ENCODE data around the gene DGLUCY.

DGLUCY gene

GRCh38 chr14:91171291-91171690, 57.4 kb downstream of the DGLUCY start:
- no peak overlapping the region for H2AFZ ChIP-seq (ENCODE audit: low read depth, low read length)
- no peaks in the 10 kb centered on the region for H4K20me1 ChIP-seq (ENCODE audit: insufficient read depth, low read length)
- H3K27ac ChIP-seq (ENCODE audit: low read length) = no peak overlapping the region
- H3K4me1 ChIP-seq (ENCODE audit: insufficient read depth, low read length) = no peaks in the 10 kb centered on the region
- H3K79me2 ChIP-seq (ENCODE audit: insufficient read depth, low read length) = no peaks in the 10 kb centered on the region
- H3K4me2 ChIP-seq (ENCODE audit: insufficient read depth, low read length) = no peak overlapping the region
- no peaks in the 10 kb centered on the region for H3K9me3 ChIP-seq (ENCODE audit: insufficient read depth, low read length, severe bottlenecking)
- DNase-seq (no peak), ATAC-seq (ENCODE audit: insufficient read depth, low read depth) (no peak)
- no peaks in the 10 kb centered on the region for H3K27me3 ChIP-seq (ENCODE audit: insufficient read depth, low read length, poor library complexity)
- TF ChIP-seq CTCF (IDR thresholded peaks at IDR 0.05; ENCODE audit: borderline replicate concordance, extremely low read depth, low read length, poor library complexity, severe bottlenecking) = no peak
- no peak for TF ChIP-seq EZH2 (IDR thresholded peaks at IDR 0.05; ENCODE audit: borderline replicate concordance, low read depth, low read length, severe bottlenecking)
- H3K36me3 ChIP-seq (ENCODE audit: insufficient read depth, low read length) = peaks cover 74% of the 10 kb centered on the region
- H3K9ac ChIP-seq (ENCODE audit: low read depth, low read length) = no peak overlapping the region
- H3K4me3 ChIP-seq (ENCODE audit: low read depth in 1 of 2, low read length in 2 of 2) = no peak overlapping the region

- Histone ChIP-seq H3K36me3 (ENCODE audit: insufficient read depth, low read length) (peaks cover 70% of the 10 kb centered on the region), H3K4me3 (ENCODE audit: low read depth in 1 of 2, low read length in 2 of 2) (no peak overlapping the region), H2AFZ (ENCODE audit: low read depth, low read length) (no peak overlapping the region), H3K27ac (ENCODE audit: low read length) (no peak overlapping the region), H3K4me2 (ENCODE audit: insufficient read depth, low read length) (no peak overlapping the region), H3K4me1 (ENCODE audit: insufficient read depth, low read length) (peaks cover 8% of the 10 kb centered on the region), H4K20me1 (ENCODE audit: insufficient read depth, low read length) (no peaks in the 10 kb centered on the region), H3K9ac (ENCODE audit: low read depth, low read length) (no peak overlapping the region), H3K9me3 (ENCODE audit: insufficient read depth, low read length, severe bottlenecking) (no peaks in the 10 kb centered on the region), H3K27me3 (ENCODE audit: insufficient read depth, low read length, poor library complexity) (no peaks in the 10 kb centered on the region), H3K79me2 (ENCODE audit: insufficient read depth, low read length) (no peaks in the 10 kb centered on the region)
- ATAC-seq (ENCODE audit: insufficient read depth, low read depth) = peak; percentile 83
- TF ChIP-seq CTCF (IDR thresholded peaks at IDR 0.05; ENCODE audit: borderline replicate concordance, extremely low read depth, low read length, poor library complexity, severe bottlenecking) = peak; percentile 91
- TF ChIP-seq EZH2 (IDR thresholded peaks at IDR 0.05; ENCODE audit: borderline replicate concordance, low read depth, low read length, severe bottlenecking) = no peak
- peak; percentile 78 for DNase-seq
These were observed 59.4 kb downstream of the DGLUCY start for GRCh38 chr14:91173221-91173670.

GRCh38 chr14:91173904-91174303, 60.0 kb downstream of the DGLUCY start:
- no peak for DNase-seq
- no peak overlapping the region for H3K9ac ChIP-seq (ENCODE audit: low read depth, low read length)
- no peak overlapping the region for H3K4me2 ChIP-seq (ENCODE audit: insufficient read depth, low read length)
- H3K4me3 ChIP-seq (ENCODE audit: low read depth in 1 of 2, low read length in 2 of 2) = no peak overlapping the region
- H3K79me2 ChIP-seq (ENCODE audit: insufficient read depth, low read length) = no peaks in the 10 kb centered on the region
- H3K36me3 ChIP-seq (ENCODE audit: insufficient read depth, low read length) = peaks cover 67% of the 10 kb centered on the region
- H3K27me3 ChIP-seq (ENCODE audit: insufficient read depth, low read length, poor library complexity) = no peaks in the 10 kb centered on the region
- no peak overlapping the region for H2AFZ ChIP-seq (ENCODE audit: low read depth, low read length)
- H4K20me1 ChIP-seq (ENCODE audit: insufficient read depth, low read length) = no peaks in the 10 kb centered on the region
- no peak for TF ChIP-seq EZH2 (IDR thresholded peaks at IDR 0.05; ENCODE audit: borderline replicate concordance, low read depth, low read length, severe bottlenecking)
- TF ChIP-seq CTCF (IDR thresholded peaks at IDR 0.05; ENCODE audit: borderline replicate concordance, extremely low read depth, low read length, poor library complexity, severe bottlenecking) = no peak
- peaks cover 8% of the 10 kb centered on the region for H3K4me1 ChIP-seq (ENCODE audit: insufficient read depth, low read length)
- no peak overlapping the region for H3K27ac ChIP-seq (ENCODE audit: low read length)
- ATAC-seq (ENCODE audit: insufficient read depth, low read depth) = no peak
- no peaks in the 10 kb centered on the region for H3K9me3 ChIP-seq (ENCODE audit: insufficient read depth, low read length, severe bottlenecking)

Measured in DND-41 (cell line).